Measurements from ENCODE around the gene TEAD4.
"Not testable (repeated sequence)": the region's sequence is repeated elsewhere in the genome, so short reads cannot be mapped to it uniquely, and the experiment has no call there.

TEAD4 gene

DNA sequence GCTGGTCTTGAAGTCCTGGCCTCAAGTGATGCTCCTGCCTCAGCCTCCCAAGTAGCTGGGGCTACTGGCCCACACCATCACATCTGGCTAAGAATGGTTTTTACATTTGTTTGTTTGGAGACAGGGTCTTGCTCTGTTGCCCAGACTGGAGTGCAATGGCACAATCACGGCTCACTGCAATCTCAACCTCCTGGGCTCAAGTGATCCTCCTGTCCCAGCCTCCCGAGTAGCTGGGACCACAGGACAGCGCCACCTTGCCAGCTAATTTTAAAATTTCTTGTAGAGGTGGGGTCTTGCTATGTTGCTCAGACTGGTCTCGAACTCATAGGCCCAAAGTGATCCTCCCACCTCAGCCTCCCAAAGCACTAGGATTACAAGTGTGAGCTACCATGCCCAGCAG lies 89.3 kb downstream of the TEAD4 start:
- DNase-seq (ENCODE audit: low spot score): no peak

GRCh38 chr12:3049176-3049575 lies 90.0 kb downstream of the TEAD4 start:
- no peak for DNase-seq (ENCODE audit: low spot score)

DNA sequence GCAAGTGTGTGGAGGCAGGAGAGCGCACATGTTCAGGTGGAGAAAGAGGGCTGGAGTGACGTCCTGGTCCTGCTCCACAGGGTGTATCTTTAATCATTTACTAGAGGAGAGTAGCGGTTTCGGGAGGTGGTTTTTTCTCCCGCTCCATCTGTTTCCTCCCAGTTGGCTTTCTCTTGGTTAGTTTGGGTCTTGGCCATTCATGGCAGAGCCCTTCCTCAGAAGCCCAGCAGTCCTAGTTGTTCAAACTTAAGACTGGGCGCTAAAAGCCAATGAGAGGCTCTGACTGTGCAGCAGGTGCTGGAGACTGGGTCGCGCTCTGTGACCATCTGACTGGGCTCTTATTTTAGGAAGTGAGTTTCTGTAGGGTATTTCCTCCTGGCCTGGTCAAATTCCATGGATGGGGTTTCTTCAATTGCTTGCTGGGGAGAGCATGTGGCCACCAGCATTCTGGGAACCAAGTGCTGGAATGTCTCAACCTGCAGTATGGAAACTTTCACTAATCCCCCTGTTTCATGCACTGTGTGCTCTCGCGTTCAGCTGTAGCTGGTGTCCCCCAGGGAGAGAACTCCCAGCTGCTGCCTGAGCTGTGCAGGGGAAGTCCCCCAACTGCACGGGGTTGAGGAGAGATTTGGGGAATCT lies 90.5 kb downstream of the TEAD4 start:
- no peak for DNase-seq (ENCODE audit: low spot score)

- no peak for DNase-seq (ENCODE audit: low spot score)
These were observed 95.2 kb downstream of the TEAD4 start for GRCh38 chr12:3054374-3054773.

DNA sequence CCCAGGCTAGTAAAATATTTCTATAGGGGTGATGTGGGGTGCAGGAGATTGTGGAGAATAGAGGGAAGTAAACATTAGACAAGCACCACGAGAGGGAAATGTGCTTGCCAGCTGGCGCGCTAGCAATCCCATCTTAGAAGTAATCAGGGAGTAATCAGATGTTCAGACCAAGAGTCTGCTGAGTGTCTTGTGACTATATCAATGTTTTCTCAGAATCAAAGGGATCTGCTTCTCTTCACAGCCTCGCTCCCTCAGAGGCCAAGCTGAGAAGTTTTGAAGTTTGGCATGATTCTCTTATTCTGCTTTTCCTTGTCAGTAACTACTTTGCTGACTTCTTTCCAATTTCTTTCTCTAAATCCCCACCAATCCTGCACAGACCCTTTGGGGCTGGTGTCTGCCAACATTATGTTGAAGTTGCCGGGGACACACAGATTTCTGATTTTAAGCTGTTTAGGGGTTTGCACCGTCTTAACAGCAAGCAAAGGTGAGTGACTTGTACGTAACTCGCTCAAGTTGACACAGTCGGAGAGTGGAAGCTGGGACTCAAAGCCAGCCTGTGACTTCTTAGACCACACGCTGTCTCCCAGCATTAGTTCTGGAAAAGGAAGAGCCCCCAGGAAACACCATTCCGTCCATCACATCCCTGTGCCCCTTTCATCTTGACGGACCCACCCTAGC lies 96.0 kb downstream of the TEAD4 start:
- DNase-seq (ENCODE audit: low spot score): no peak

- DNase-seq (ENCODE audit: low spot score): no peak
These were observed 96.7 kb downstream of the TEAD4 start for GRCh38 chr12:3055704-3056467.

DNA sequence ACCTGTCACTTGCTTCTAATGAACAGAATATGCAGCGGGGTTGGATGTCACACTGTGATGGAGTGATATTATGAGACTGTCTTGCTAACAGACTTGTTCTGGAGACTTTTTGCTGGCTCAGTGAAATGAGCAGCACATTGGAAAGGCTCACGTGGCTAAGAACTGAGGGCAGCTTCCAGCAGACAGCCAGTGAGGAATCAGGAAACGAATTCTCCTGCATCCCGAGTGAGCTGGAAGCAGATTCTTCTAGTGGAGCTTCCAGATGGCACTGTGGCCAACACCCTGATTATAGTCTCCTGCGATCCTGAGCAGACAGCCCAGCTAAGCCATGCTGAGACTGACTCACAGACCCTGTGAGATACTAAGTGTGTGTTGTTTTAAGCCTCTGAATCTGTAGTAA lies 101.9 kb downstream of the TEAD4 start:
- DNase-seq (ENCODE audit: low spot score): no peak

- no peak for DNase-seq (ENCODE audit: low spot score)
These were observed 102.5 kb downstream of the TEAD4 start for GRCh38 chr12:3061501-3062215.

DNA sequence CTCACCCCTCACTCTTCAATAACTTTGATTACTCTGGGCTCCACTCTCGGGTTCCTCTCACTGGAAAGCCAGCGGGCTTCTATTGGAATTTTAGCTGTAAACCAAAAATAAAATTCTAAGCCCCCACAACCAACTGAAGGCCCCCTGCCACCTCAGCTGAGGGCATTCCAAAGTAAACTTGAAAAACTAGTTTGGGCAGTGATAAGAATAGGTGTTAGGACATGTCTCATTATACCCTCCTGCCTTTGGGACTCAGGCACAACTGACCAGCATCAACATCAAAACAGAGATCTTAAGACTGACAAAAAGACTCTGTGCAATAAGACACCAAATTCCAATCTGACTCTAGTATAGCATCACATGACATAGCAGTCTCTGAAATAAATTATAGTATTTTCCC lies 106.1 kb downstream of the TEAD4 start:
- DNase-seq (ENCODE audit: low spot score): no peak

DNA sequence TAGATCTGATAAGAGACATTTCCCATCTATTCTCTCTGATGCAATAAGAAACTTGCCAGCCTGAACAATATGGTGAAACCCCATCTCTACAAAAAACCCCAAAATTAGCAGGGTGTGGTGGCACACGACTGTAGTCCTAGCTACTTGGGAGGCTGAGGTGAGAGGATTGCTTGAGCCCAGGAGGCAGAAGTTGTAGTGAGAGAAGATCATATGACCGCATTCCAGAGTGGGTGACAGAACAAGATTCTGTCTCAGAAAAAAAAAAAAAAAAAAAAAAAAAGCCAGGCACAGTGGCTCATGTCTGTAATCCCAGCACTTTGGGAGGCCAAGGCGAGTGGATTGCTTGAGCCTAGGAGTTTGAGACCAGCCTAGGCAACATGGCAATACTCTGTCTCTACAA lies 106.6 kb downstream of the TEAD4 start:
- not testable (repeated sequence) for DNase-seq (ENCODE audit: low spot score)

- DNase-seq (ENCODE audit: low spot score): no peak
These were observed 110.5 kb downstream of the TEAD4 start for GRCh38 chr12:3069714-3070113.

- no peak for DNase-seq (ENCODE audit: low spot score)
These were observed 111.9 kb downstream of the TEAD4 start for GRCh38 chr12:3071107-3071506.

- no peak for DNase-seq (ENCODE audit: low spot score)
These were observed 112.5 kb downstream of the TEAD4 start for GRCh38 chr12:3071710-3072109.

DNA sequence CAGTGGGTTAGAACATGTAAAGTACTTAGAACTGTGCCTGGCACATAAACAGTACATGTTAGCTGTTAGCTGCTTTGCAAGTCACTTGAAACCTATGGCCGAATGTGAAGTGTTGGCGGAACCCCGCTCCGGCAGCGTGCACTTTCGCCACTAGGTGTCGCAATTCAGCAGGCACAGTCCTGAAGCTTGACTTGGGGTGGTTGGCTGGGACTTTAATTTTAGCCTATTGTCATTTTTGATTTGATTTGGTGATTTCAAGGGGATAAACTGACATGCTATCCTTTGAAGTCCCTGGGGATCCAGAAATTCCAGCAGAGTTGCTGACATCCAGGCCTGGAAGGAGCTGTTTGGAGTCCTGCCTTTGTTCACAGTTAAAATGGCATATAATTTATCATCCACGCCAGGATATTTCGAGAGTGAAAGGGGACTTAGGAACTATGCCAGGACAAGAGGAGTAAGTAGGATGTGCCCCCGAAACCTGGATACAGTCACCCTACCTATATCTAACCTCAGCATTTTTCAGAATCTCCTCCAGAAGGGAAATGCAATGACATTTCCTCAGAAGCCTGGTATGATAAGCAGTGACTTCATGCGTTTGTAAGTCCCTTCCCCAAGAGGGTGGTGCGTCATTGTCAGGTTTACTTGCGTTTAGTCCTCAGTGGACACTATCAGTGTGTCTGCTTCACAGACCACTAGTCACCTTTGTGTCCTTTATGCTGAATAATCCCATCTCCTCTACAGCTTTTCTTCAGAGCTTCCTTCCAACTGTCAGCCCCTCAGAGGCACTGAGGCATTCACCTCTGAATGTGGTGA lies 114.4 kb downstream of the TEAD4 start:
- DNase-seq (ENCODE audit: low spot score): peak; percentile 81

GRCh38 chr12:3075315-3075714 lies 116.1 kb downstream of the TEAD4 start:
- DNase-seq (ENCODE audit: low spot score): no peak

- DNase-seq (ENCODE audit: low spot score): peak; percentile 83
These were observed 117.8 kb downstream of the TEAD4 start, which contains the start of gene TSPAN9 for GRCh38 chr12:3076730-3077571. TSS of gene TSPAN9 (plus strand) at chr12:3077379. CDS start at chr12:3201194, 123,815 bp downstream.

DNA sequence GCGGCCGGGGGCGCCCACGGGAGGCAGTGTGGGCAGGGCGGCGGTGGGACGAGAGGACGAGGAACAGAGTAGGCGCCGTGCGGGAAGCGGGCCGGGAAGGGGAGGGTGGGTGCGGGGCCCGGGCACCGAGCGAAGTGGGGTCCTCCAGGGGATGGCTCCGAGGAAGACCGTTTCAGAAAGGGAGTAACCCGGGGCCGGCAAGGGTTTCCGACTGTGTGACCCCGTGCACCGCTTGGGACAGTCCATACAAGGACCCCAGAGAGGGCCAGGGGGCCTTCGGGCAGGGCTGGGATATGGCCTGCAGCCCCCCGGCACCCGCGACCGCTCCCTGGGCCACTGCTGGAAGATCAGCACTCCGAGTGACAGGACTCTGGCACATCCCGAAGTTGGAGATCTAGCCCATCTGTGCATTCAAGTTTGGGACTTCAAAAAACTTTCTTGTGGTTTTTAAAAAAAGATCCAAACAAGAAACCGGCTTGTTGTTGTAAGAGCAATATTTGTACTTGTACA lies 118.4 kb downstream of the TEAD4 start:
- DNase-seq (ENCODE audit: low spot score): no peak

- DNase-seq (ENCODE audit: low spot score): no peak
These were observed 119.1 kb downstream of the TEAD4 start for GRCh38 chr12:3078086-3078820.

DNA sequence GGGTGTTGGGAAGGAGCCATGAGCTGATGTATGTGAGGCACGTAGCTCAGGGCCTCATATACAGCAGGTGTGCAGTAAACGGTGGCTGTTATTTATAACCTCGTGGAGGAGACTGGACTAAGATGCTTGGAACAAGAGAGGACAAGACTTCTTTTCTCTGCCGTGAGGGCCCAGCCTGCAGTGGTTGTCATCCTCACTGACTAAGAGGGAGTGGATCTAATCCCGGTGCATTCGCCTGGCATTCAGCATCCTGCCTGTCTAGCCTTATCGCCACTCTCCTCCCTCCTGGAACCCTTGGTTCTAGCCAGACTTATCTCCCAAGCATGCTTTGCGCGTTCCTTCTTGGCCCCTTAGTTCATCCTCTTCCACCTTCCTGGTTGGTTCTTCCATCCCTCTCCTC lies 121.9 kb downstream of the TEAD4 start:
- no peak for DNase-seq (ENCODE audit: low spot score)

GRCh38 chr12:3081886-3082285 lies 122.7 kb downstream of the TEAD4 start:
- DNase-seq (ENCODE audit: low spot score): no peak

All from LoVo (cell line).